GM18861 (cell line): ENCODE measurements around the gene MN1.

ENCODE experiments used
- ATAC-seq: cut with Tn5 transposase; IDR thresholded peaks from one replicate; pipeline ENCODE4 v1.9.1; 2021; ENCODE audit not compliant: unreplicated experiment

MN1 gene

DNA sequence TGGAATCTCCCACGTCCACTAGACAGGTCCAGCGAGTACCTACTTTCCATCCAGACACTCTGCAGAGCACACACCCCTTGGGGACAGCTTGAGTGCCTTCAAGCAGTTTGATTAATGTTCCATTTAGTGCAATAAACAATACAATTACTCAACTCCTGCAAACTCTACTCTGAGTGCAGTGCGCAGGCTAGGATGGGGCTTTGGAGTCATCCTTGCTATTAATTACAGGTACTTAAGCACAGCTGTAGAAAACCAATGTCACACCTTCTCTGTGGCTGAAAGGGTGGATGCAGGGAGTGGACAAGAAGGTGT is 82.6 kb downstream of the MN1 start:
- ATAC-seq: no peak

DNA sequence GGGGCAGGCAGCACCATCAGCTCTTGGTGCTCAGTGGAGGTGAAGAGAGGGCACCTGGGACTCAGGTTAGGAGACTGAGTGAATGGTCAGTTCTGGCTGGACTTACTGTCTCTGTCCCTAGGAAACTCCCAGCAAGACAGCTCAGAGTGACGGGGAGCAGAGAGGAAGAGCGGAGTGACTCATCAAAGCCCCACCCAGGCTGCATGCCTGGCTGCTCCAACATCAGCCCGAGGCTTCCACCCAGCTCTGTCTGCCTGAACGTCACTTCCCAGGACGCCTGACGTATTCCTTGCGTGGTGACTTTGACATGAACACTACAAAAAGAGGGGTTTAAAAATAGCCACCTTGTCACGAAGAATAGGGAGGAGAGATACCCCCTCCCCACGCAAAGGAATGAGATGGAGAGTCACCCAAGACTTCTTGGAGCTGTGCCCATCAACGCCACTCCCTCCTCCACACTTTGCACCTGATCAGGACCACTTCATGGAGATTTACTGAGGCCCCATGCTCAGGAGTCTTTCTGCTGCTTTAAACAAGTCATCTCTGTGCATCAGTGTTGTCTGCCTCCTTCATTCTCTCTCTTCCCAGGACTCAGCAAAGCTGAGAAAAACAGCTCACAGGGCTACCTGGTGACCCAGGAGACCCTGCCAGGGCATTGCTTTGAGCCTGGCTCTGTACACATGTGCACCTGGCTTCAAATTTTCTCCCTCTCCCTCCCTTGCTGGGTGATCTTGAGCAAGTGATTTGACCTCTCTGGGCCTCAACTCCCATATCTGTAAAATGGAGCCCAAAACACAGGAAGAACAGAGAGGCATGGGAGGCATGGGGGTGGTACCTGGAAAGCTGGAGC is 83.1 kb downstream of the MN1 start:
- ATAC-seq: no peak

DNA sequence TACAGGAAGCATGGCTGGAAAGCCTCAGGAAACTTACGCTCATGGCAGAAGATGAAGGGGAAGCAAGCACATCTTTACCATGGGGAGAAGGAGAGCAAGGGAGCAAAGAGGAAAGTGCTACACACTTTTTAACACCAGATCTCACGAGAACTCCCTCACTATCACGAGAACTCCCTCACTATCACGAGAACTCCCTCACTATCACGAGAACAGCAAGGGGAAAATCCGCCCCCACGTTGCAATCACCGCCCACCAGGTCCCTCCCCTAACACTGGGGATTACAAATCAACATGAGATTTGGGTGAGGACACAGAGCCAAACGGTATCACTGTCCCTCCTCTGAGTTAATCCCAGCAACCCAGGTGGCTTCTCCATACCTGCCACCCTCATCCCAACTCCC is 84.5 kb downstream of the MN1 start:
- ATAC-seq: no peak

DNA sequence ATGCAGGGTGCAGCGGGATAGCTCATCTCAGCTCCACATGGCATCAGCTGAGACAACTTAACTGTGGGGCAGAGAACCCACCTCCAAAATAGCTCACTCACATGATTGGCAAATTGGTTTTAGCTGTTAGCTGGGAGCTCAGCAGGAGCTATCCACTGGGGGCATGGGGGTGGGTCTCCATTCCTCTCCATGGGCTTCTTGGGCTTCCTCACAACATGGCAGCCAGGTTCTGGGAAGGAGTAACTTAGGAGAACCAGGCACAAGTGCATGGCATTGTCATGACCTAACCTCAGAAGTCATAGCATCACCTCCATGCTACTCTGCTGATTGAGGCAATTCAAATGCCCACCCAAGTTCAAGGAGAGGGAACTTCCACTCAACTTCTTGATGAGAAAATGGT is 85.5 kb downstream of the MN1 start:
- no peak for ATAC-seq

DNA sequence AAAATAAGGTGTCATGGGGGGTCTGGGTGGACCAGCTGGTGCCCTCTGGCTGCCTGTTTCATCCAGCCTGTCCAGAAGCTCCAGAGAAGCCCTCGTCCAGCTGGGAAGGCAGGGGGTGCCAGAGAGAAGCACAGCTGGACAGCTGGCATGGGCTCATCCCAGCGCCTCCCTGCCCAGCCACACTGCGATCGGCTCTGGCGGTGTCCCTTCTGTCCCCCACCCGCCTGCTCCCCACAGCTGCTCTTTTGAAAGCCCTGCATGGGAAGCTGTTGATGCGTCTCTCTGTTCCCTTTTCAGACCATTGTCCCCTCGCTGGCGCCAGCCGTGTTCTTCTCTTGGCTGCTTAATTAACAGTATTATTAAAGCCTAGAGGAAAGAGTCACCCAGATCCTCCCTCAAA is 86.5 kb downstream of the MN1 start:
- no peak for ATAC-seq

DNA sequence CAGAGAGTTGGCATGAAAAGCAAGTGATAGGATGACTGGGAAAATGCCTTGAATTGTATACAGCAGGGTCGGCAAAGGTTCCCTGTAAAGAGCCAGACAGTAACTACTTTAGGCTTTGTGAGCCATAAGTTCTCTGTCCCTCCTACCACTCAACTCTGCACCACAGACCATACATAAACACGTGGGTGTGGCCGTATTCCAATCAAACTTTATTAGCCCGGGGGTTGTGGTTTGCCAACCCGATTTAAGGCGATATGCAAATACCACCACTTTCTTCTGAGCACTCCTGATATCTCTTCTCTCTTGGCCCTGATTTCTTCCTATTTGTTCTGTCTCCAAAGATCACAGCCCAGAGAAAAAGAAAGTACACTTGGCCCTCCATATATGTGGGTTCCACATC is 87.5 kb downstream of the MN1 start:
- ATAC-seq: no peak

DNA sequence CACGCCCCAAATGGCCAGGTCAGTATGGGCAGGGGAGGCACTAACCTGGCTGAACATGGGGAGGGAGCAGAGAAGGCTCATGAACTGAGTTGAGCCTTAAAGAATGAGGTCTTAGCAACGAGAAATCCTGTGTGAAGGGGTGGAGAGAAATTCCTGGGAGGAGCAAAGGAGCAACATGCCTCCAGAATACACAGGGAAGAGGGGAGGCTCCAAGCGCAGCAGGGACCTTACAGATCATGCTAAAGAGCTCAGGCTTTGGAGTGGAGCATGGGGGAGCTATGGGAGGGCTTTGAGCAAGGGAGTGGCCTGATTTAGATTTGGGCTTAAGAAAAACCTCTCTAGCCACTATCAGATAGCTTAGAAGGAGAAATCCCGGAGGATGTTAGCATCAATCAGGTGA is 88.1 kb downstream of the MN1 start:
- no peak for ATAC-seq

DNA sequence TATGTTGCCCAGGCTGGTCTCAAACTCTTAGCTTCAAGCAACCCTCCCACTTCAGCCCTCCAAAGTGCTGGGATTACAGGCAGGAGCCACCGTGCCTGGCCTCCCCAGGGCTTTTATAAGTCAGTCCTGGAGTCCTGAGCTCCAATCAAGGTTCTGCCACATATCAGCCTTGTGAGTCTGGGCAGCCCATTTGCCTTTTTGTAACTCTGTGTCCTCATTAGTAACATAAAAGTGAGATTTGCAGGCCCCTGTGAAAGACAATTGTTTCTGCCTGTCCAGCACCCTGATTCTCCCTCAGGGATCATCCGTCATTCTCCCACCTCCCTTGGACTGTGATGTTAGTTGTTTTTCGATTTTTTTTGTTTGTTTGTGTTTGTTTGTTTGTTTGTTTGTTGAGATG is 89.8 kb downstream of the MN1 start:
- ATAC-seq: no peak

DNA sequence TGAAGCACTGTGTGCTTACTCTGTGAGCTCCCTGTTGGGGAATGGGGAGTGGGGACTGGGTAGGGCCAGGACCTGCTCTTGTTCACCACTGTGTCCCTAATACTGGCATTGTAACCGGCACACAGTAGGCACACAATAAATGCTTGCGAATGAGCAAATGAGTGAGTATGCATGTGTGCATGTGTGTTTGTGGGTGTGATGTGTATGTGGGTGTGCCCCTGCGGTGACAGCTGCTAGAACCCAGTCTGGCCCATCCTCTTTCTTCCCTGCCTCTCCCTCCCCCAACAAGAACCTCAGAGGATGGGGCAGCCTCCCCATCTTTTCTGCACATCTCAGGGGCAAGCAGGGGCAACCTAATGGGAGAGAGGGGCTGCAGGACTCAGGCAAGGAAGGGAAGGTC is 90.5 kb downstream of the MN1 start:
- no peak for ATAC-seq

DNA sequence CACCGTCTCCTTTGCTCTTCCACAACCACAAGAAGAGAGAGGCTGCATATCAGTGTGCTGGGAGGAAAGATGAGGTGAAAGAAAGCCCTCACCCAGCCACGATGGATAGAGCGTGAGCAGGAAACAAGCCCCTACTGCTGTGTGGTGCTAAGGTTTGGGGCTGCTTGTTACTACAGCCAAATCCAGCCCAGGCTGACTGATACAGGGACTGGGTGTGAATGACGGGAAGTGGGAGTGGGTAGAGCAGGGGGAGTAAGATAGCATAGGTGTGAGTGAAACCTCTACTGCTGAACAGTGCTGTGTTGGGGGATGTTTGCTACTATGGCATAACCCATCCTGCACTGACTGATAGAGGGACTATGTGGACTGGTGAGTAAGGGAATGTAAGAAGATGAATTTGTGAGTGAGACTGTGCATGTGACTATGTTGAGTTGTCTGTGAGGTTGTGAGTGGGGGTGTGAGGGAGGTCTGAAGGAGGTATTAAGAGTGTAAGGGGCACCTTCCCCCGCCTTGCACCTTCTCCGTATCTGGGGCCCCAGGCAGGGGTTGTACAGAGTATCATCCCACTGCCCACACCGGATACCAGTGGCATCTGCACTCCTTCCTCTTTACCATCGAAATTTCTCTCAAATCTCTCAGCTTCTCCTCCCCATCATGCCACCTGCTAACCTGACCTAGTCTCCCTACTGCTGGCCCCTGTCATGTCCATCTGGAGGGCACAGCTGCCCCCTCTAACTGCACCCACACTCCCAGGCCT is 91.5 kb downstream of the MN1 start:
- ATAC-seq: no peak

DNA sequence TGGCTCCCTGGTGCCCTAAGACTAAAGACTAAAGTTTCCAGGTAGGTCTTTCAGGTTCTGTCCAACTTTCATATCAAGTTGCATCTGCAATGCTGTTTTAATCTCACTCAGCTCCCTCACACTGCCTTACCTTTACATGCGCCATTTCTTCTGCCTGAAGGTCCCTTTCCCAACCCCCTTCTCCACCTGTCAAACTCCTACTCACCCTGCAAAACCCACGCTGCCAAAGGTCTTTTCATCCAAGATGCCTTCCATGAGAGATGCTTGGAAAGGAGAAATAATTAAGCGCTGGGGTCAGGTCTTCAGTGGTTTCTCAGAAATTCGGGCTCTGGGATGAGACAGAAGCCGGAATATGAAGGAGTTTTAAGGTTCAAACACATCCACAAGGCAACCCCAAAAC is 95.1 kb downstream of the MN1 start:
- no peak for ATAC-seq

DNA sequence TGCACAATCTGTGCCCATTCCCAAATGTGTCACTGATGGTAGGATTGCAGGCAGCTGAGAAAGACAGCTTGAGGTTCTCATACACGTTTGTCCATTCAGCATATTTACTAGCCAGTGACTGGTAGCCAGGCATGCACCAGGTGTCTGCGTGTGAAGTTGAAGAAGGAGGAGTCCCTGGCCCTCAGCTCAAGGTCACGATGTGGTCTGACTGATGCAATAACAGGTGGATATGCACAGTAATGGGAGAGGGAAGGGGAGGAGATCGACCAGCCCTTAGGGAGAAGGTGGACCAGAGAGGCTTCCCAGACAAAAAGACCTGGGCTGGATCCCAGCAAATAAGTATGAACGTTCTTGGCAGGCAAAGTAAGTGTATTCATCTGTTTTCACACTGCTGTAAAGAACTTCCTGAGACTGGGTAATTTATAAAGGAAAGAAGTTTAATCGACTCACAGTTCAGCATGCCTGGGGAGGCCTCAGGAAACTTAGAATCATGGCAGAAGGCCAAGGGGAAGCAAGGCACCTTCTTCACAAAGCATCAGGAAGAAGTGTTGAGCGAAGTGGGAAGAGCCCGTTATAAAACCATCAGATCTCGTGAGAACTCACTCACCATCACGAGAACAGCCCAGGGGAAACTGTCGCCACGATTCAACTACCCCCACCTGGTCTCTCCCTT is 96.0 kb downstream of the MN1 start:
- no peak for ATAC-seq

DNA sequence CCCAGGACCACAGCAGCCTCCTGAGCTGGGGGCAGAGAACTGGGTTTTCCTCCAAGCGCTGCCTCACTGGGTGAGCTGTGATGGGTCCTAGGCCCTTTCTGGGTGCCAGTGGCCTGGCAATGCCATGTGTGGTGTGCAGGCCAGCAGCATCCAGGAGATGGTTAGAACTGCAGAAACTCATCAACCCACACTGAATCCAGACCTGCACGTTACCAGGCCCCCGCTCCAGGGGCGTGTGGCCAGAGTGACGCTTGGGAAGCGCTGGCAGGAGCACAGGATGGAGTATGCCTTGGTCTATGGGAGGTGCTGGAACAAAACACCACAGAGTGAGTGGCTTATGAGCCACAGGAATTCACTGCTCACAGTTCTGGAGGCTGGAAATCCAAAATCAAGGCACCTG is 97.0 kb downstream of the MN1 start:
- no peak for ATAC-seq

DNA sequence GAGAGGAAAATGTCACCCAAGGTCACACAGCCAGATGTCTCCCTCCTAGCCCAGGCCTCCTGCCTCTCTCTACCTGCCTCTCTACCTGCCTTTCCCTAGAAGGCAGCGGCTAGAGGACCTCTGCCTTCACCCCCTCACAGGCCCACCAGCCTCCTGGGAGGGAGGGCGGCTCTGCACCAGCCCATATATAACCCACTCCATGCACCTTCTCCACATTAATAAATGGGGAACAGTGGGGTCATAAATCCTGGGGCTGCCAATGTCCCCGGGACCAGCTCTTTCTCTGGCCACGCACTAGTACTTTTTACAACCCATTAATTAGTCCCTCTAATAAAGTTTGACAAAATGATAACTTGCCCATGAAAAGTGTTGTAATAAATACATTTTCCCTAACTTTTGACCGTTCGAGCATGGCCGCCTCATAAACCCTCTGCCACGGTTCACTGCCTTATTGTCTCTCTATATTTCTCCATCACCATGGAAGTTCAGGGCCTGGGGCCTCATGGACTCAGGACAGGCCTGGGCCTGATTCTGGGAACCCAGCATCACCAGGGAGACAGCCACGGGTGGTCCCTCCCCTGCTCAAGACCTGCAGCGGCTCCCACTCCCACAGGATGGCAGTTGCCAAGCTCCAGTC is 102.1 kb downstream of the MN1 start:
- ATAC-seq: no peak

DNA sequence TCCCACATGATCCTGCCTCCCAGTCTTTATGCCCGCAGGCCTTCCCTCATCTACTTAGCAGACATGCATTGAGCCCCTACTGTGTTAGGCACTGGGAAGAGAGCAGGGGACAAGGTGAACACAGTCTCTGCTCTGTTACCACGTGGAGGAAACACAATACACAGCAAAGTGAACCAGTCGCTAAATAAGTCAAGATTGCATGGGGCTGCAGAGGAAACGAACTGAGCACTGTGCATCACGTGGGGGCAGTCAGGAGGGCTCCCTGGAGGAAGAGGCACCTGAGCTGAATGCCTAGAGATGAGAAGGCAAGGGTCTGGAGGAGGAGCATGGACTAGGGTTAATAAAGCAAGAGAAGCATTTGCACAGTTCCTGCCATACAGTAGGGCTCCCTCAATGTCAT is 102.7 kb downstream of the MN1 start:
- ATAC-seq: no peak
